ENCODE data around the gene LHFPL5. TPM values are rescaled to one million over a fixed set of nuclear protein-coding genes. Genes with fewer than 3 reads are reported as not detected.
A peak's percentile ranks its signal among the peaks of the same experiment; 100 is the strongest.

The LHFPL5 gene
- total and polyA plus RNA-seq, 11 donors, result not detected

GRCh38 chr6:35781290-35781689 is 23.9 kb upstream of the LHFPL5 start:
- intact Hi-C loops (cut with DNase I), result no loop called here

GRCh38 chr6:35782424-35782823 is 22.7 kb upstream of the LHFPL5 start:
- H3K27me3 ChIP-seq, result peaks cover 8 to 45% (median 14%) of the 10 kb centered on the region in 9 donors
- H3K36me3 ChIP-seq, result no peaks in the 10 kb centered on the region
- no peak overlapping the region for H3K27ac ChIP-seq
- TF ChIP-seq, protein P1, sequence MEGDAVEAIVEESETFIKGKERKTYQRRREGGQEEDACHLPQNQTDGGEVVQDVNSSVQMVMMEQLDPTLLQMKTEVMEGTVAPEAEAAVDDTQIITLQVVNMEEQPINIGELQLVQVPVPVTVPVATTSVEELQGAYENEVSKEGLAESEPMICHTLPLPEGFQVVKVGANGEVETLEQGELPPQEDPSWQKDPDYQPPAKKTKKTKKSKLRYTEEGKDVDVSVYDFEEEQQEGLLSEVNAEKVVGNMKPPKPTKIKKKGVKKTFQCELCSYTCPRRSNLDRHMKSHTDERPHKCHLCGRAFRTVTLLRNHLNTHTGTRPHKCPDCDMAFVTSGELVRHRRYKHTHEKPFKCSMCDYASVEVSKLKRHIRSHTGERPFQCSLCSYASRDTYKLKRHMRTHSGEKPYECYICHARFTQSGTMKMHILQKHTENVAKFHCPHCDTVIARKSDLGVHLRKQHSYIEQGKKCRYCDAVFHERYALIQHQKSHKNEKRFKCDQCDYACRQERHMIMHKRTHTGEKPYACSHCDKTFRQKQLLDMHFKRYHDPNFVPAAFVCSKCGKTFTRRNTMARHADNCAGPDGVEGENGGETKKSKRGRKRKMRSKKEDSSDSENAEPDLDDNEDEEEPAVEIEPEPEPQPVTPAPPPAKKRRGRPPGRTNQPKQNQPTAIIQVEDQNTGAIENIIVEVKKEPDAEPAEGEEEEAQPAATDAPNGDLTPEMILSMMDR (IDR thresholded peaks at IDR 0.05), result no peak
- TF ChIP-seq POLR2A (IDR thresholded peaks at IDR 0.05), result no peak
- H3K9me3 ChIP-seq, result no peaks in the 10 kb centered on the region
- H3K4me3 ChIP-seq, result no peak overlapping the region
- intact Hi-C loops (cut with DNase I), result no loop called here
- ATAC-seq (no peak), DNase-seq (no peak)
- H3K4me1 ChIP-seq, result peaks cover 0 to 4% (median 0%) of the 10 kb centered on the region in 12 donors
- WGBS, 4 donors, result 59 to 62% (median 60%) methylated on average over 3 of the region's 3 CpGs

More at GRCh38 chr6:35781290-35781689, 23.9 kb upstream of the LHFPL5 start:
- H3K27me3 ChIP-seq, result peaks cover 0 to 45% (median 12%) of the 10 kb centered on the region in 9 donors
- peaks cover 0 to 6% (median 4%) of the 10 kb centered on the region in 12 donors for H3K4me1 ChIP-seq
- DNase-seq (no peak), ATAC-seq (no peak)
- no peaks in the 10 kb centered on the region for H3K9me3 ChIP-seq
- H3K4me3 ChIP-seq, result no peak overlapping the region
- H3K36me3 ChIP-seq, result no peaks in the 10 kb centered on the region
- WGBS, 4 donors, result 90 to 98% (median 91%) methylated on average over 2 of the region's 2 CpGs
- TF ChIP-seq, protein P1 (IDR thresholded peaks at IDR 0.05), result no peak
- TF ChIP-seq POLR2A (IDR thresholded peaks at IDR 0.05), result no peak
- no peak overlapping the region for H3K27ac ChIP-seq

DNA sequence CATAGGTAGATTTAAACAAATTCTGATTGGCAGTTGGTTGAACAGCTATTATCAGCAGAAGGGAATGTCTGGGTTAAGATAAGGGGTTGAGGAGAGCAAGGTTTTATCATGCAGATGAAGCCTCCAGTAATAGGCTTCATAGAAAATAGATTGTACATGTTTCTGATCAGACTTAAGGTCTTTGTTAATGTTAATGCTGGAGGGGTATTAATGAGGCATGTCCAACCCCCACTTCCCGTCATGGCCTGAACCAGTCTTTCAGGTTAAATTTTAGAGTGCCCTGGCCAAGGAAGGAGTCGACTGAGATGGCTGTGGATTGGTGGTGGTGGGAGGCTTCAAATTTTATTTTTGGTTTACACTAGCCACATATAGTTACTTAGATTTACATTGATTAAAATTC is 21.0 kb upstream of the LHFPL5 start:
- ATAC-seq, result no peak
- Histone ChIP-seq H3K27ac (no peak overlapping the region), H3K9me3 (no peaks in the 10 kb centered on the region), H3K36me3 (no peaks in the 10 kb centered on the region), H3K27me3 (peaks cover 10 to 63% (median 26%) of the 10 kb centered on the region in 9 donors), H3K4me1 (peaks cover 0 to 4% (median 0%) of the 10 kb centered on the region in 12 donors), H3K4me3 (no peak overlapping the region)
- DNase-seq, result no peak
- intact Hi-C loops (cut with DNase I), result no loop called here
- WGBS, 4 donors, result 62 to 80% (median 71%) methylated on average over 2 of the region's 2 CpGs
- TF ChIP-seq POLR2A (IDR thresholded peaks at IDR 0.05), result no peak
- TF ChIP-seq, protein P1 (IDR thresholded peaks at IDR 0.05), result no peak

GRCh38 chr6:35786272-35786671 is 18.9 kb upstream of the LHFPL5 start:
- ATAC-seq (no peak), DNase-seq (no peak)
- intact Hi-C loops (cut with DNase I), result no loop called here
- peaks cover 10 to 65% (median 32%) of the 10 kb centered on the region in 9 donors for H3K27me3 ChIP-seq
- no peaks in the 10 kb centered on the region for H3K36me3 ChIP-seq
- 57 to 76% (median 69%) methylated on average over 2 of the region's 2 CpGs for WGBS, 4 donors
- TF ChIP-seq POLR2A (IDR thresholded peaks at IDR 0.05), result no peak
- peaks cover 0 to 4% (median 0%) of the 10 kb centered on the region in 12 donors for H3K4me1 ChIP-seq
- no peaks in the 10 kb centered on the region for H3K9me3 ChIP-seq
- H3K27ac ChIP-seq, result no peak overlapping the region
- no peak overlapping the region for H3K4me3 ChIP-seq

DNA sequence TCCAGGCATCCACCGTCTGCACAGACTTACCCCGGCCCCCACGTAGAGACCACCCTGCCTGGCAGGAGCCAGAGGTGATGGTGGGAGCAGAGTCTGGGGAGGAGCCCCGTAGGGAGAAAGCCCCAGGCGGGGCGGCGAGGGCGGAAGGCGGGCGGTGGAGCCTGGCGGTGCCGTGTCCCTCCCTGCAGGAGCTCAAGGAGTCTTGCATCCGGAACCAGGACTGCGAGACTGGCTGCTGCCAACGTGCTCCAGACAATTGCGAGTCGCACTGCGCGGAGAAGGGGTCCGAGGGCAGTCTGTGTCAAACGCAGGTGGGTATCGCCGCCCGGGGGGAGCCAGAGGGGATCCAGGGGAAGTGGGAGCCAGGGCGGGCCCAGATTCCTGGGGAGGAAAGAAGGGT is 18.3 kb upstream of the LHFPL5 start:
- WGBS, 4 donors, result 28 to 50% (median 45%) methylated on average over 20 to 25 of the region's 25 CpGs
- Histone ChIP-seq H3K36me3 (no peaks in the 10 kb centered on the region), H3K27ac (no peak overlapping the region), H3K4me3 (no peak overlapping the region), H3K4me1 (peaks cover 0 to 4% (median 0%) of the 10 kb centered on the region in 12 donors), H3K27me3 (peaks cover 10 to 64% (median 32%) of the 10 kb centered on the region in 9 donors), H3K9me3 (no peaks in the 10 kb centered on the region)
- ATAC-seq (peak in 1 of 4 donors; percentile 21), DNase-seq (no peak)
- no peak for TF ChIP-seq POLR2A (IDR thresholded peaks at IDR 0.05)
- TF ChIP-seq, protein P1 (IDR thresholded peaks at IDR 0.05), result no peak
- intact Hi-C loops (cut with DNase I), result loop anchor here in 2 of 10 donors (1.0 kb wide), 2 partner anchors 10 to 11 kb away; partner anchors contain the start of gene CLPS (in 1 of the 2)

All from heart left ventricle (tissue), 16 donors.